Heart right ventricle (tissue), 16 donors: ENCODE data around the gene CGB8. TPM values are rescaled to one million over a fixed set of nuclear protein-coding genes. Genes with fewer than 3 reads are reported as not detected.
"Not testable (repeated sequence)": the region's sequence is repeated elsewhere in the genome, so short reads cannot be mapped to it uniquely, and the experiment has no call there.

Experiments used
- ATAC-seq, 8 donors: fragments of 200-7000 bp; cut with Tn5 transposase; one replicate each; pipeline ENCODE4 v1.9.1; 2020; ENCODE audit warnings: mild to moderate bottlenecking in 8 of 8, moderate library complexity in 8 of 8, moderate number of reproducible peaks in 1 of 8
- DNase-seq, 2 donors: peaks; one replicate each; pipeline ENCODE4 v3.0.0-alpha.2; 2020
- H3K27ac ChIP-seq, 10 donors: fragments of 200-600 bp; sonication (generic) in 2 of 10; one replicate each; pipeline versions ENCODE4 v1.5.0 to v1.8.0; 2020 to 2022; ENCODE audit warnings: mild to moderate bottlenecking in 3 of 10
- H3K27me3 ChIP-seq, 7 donors: fragments of 200-600 bp; one replicate each; pipeline ENCODE4 v1.8.0; 2021 to 2022; ENCODE audit warnings: mild to moderate bottlenecking in 2 of 7
- H3K36me3 ChIP-seq, 9 donors: fragments of 200-600 bp; sonication (generic) in 1 of 9; one replicate each; pipeline versions ENCODE4 v1.5.0 to v1.8.0; 2020 to 2022; ENCODE audit warnings: mild to moderate bottlenecking in 2 of 9
- H3K4me1 ChIP-seq, 9 donors: fragments of 200-600 bp; sonication (generic) in 1 of 9; one replicate each; pipeline versions ENCODE4 v1.5.0 to v1.8.0; 2020 to 2022; ENCODE audit warnings: mild to moderate bottlenecking in 4 of 9
- H3K4me3 ChIP-seq, 10 donors: fragments of 200-600 bp; sonication (generic) in 2 of 10; one replicate each; pipeline versions ENCODE4 v1.5.0 to v1.8.0; 2020 to 2022; ENCODE audit warnings: mild to moderate bottlenecking in 7 of 10, moderate library complexity in 2 of 10
- H3K9me3 ChIP-seq, 11 donors: fragments of 200-600 bp in 10 of 11; sonication (generic) in 2 of 11; one replicate each; pipeline versions ENCODE4 v1.5.0 to v1.8.0; 2013 to 2022; ENCODE audit warnings: mild to moderate bottlenecking in 2 of 11, control low read depth in 1 of 11, moderate library complexity in 1 of 11
- CTCF ChIP-seq, 9 donors: fragments of 200-600 bp; sonication (generic) in 2 of 9; IDR thresholded peaks; one replicate each; pipeline versions ENCODE4 v1.5.0 to v1.8.0; 2021 to 2022; ENCODE audit warnings: antibody characterized with exemption in 9 of 9, mild to moderate bottlenecking in 5 of 9, moderate library complexity in 1 of 9
- WGBS, 2 donors: extraction: QIAGEN DNeasy Blood & Tissue Kit; methylation state at CpG; one replicate each; pipeline ENCODE4 v1.1.7; 2013; ENCODE audit warnings: inconsistent platforms in 1 of 2; 5-methylcytosine and 5-hydroxymethylcytosine counted together
- intact Hi-C, 10 donors: fragments of 100-400 bp; cut with DNase I; formaldehyde crosslinking; loops; one replicate each; pipeline versions ENCODE4 v1.11.1 to v1.14.2; 2022
- polyA plus RNA-seq, 2 donors: library from polyadenylated mRNA; stranded (reverse); fragments of 200-250 nt; gene quantifications; one replicate each; pipeline ENCODE4 v1.2.3, GENCODE V29; 2013
- total RNA-seq, 10 donors: library from RNA; stranded (reverse); fragmentation: NEBNext Ultra II Directional in 3 of 10; extraction: Animal tissue kit (Norgen Biotek cat#: 25700) in 3 of 10; gene quantifications; one replicate each; pipeline versions ENCODE4 v1.2.1 to v1.2.4, GENCODE V29; 2021 to 2023
- donor health status: Arrhythmogenic right ventricular cardiomyopathy.
- donor health status: ischemic (EF 13 %, LVEDD 7.1; RV severe dilation, severe dysfunction).
- donor health status: healthy with polysubstance abuse.
- donor health status: DM: no; HTN: yes; CAD: no.
- donor health status: DM: no; HTN: no; CAD: no.
- donor health status: ischemic (EF 25% LVEDD 6.9; RV normal size, moderate dysfunction).
- donor health status: ischemic (EF 25% LVEDD 5.7; RV mildly dilated, moderate dysfunction).
- donor health status: healthy.
- donor health status: DM: yes; HTN: yes; CAD: no.
- donor health status: Ischemic cardiomyopathy.
- donor health status: ischemic (EF 35%, LVEDD 5.7; RV mildly dilated, moderate dysfunction).
- donor health status: nonischemic (EF 11% LVEDD 7.7; RV severe dilation, severe dysfunction).
- donor health status: DM: yes; HTN: yes; CAD: no.
- donor health status: PGD.
- donor health status: ischemic (EF 29% LVEDD 5.4; RV normal size, mild dysfunction).
- donor health status: nonischemic (EF 23%, LVEDD 6.1; RV moderate dilation, normal function).

Gene CGB8
- total and polyA plus RNA-seq, 12 donors = not detected

GRCh38 chr19:49057636-49058234 lies 8.8 kb upstream of the CGB8 start, which contains the start of gene CGB7:
Gene CGB7, minus strand, starts transcription at chr19:49057749. Its CDS starts 2,374 bp downstream, at chr19:49055375.
- intact Hi-C loops = no loop called here
- H3K27me3 ChIP-seq = peaks cover 0 to 64% (median 28%) of the 10 kb centered on the region in 7 donors

GRCh38 chr19:49056902-49057596 lies 8.1 kb upstream of the CGB8 start:
- peaks cover 0 to 25% (median 23%) of the 10 kb centered on the region in 9 donors for H3K4me1 ChIP-seq
- ATAC-seq = peak; percentile 13 to 48 (median 30)
- H3K4me3 ChIP-seq = peak overlapping the region; percentile 14 to 73 (median 62)
- H3K36me3 ChIP-seq, H3K9me3 ChIP-seq, H3K27ac ChIP-seq, intact Hi-C loops, DNase-seq: not testable (repeated sequence)
- H3K27me3 ChIP-seq = peaks cover 0 to 57% (median 23%) of the 10 kb centered on the region in 7 donors
- WGBS, 2 donors = 4 to 7% methylated on average over 23 to 34 of the region's 34 CpGs

More at GRCh38 chr19:49057636-49058234, 8.8 kb upstream of the CGB8 start, which contains the start of gene CGB7:
- H3K4me3 ChIP-seq = peak within 1 kb of the TSS; percentile 18 to 73 (median 62)
- WGBS, 2 donors = 2 to 6% methylated on average over 36 to 38 of the region's 38 CpGs
- H3K27ac ChIP-seq = no peak within 1 kb of the TSS
- peaks cover 0 to 25% (median 23%) of the 10 kb centered on the region in 9 donors for H3K4me1 ChIP-seq
- no peaks in the 10 kb centered on the region for H3K36me3 ChIP-seq
- no peaks in the 10 kb centered on the region for H3K9me3 ChIP-seq
- peak; percentile 50 to 88 (median 80) for ATAC-seq
- peak; percentile 76 to 80 for DNase-seq
- no peak for TF ChIP-seq CTCF (IDR thresholded peaks at IDR 0.05)

- H3K36me3 ChIP-seq = no peaks in the 10 kb centered on the region
- no peak overlapping the region for H3K27ac ChIP-seq
- ATAC-seq = peak; percentile 78 to 90 (median 87)
- H3K4me3 ChIP-seq = peak overlapping the region; percentile 14 to 73 (median 62)
- intact Hi-C loops = no loop called here
- DNase-seq = peak; percentile 43 to 66
- H3K9me3 ChIP-seq = no peaks in the 10 kb centered on the region
- 0 to 1% methylated on average over 62 to 63 of the region's 63 CpGs for WGBS, 2 donors
- peaks cover 0 to 25% (median 23%) of the 10 kb centered on the region in 9 donors for H3K4me1 ChIP-seq
- peak in 8 of 9 donors; percentile 8 to 63 (median 46) for TF ChIP-seq CTCF (IDR thresholded peaks at IDR 0.05)
- peaks cover 0 to 52% (median 21%) of the 10 kb centered on the region in 7 donors for H3K27me3 ChIP-seq
Observed at GRCh38 chr19:49056101-49056901, 7.4 kb upstream of the CGB8 start.

GRCh38 chr19:49050376-49051033 lies 1.6 kb upstream of the CGB8 start:
- ATAC-seq, H3K27ac ChIP-seq, intact Hi-C loops, H3K36me3 ChIP-seq, H3K4me3 ChIP-seq, DNase-seq, H3K4me1 ChIP-seq, H3K9me3 ChIP-seq, H3K27me3 ChIP-seq: not testable (repeated sequence)
- WGBS, 2 donors = 70 to 72% methylated on average over 24 of the region's 24 CpGs

GRCh38 chr19:49049834-49050233 lies 923 bp upstream of the CGB8 start:
- H3K27ac ChIP-seq, H3K4me3 ChIP-seq, DNase-seq, H3K27me3 ChIP-seq, H3K36me3 ChIP-seq, ATAC-seq, H3K9me3 ChIP-seq, intact Hi-C loops, H3K4me1 ChIP-seq: not testable (repeated sequence)
- WGBS, 2 donors = 73 to 84% methylated on average over 3 of the region's 4 CpGs

- H3K4me1 ChIP-seq, H3K9me3 ChIP-seq, H3K36me3 ChIP-seq, H3K27me3 ChIP-seq, H3K4me3 ChIP-seq, intact Hi-C loops, H3K27ac ChIP-seq, DNase-seq, ATAC-seq: not testable (repeated sequence)
- 66 to 69% methylated on average over 14 to 15 of the region's 15 CpGs for WGBS, 2 donors
Observed at GRCh38 chr19:49043548-49043947, 5.4 kb downstream of the CGB8 start, which contains the start of gene CGB5. Gene CGB5, plus strand, starts transcription at chr19:49043848. Its CDS starts 362 bp downstream, at chr19:49044210.

- H3K4me3 ChIP-seq, H3K4me1 ChIP-seq, intact Hi-C loops, H3K36me3 ChIP-seq, H3K27ac ChIP-seq, H3K9me3 ChIP-seq, H3K27me3 ChIP-seq, DNase-seq, ATAC-seq: not testable (repeated sequence)
- 79 to 95% methylated on average over 2 to 4 of the region's 4 CpGs for WGBS, 2 donors
Observed at GRCh38 chr19:49042666-49043065, 6.2 kb downstream of the CGB8 start.
